ENCODE results near the gene CTSE.
"Not testable (repeated sequence)": the region's sequence is repeated elsewhere in the genome, so short reads cannot be mapped to it uniquely, and the experiment has no call there.

The CTSE gene

DNA sequence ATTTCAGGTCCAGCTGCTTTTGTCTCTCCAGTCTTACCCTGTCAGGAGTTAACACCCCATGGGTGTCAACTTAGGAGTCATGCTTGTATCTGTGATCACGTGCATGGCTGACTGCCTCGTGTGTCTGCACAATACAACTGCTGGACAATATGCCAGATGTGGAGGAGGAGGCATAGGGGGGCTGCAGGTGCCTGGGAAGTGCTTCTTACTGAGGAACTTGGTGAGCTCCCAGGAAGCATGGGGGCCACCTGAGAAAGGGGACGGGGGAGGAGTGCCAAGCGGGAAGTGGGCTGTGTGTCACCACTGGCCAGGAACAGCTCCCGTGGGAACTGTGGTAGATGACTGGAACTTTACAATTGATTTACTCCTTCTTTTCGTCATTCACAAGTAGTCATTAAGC, 38.8 kb upstream of the CTSE start:
- TF ChIP-seq, protein P1, sequence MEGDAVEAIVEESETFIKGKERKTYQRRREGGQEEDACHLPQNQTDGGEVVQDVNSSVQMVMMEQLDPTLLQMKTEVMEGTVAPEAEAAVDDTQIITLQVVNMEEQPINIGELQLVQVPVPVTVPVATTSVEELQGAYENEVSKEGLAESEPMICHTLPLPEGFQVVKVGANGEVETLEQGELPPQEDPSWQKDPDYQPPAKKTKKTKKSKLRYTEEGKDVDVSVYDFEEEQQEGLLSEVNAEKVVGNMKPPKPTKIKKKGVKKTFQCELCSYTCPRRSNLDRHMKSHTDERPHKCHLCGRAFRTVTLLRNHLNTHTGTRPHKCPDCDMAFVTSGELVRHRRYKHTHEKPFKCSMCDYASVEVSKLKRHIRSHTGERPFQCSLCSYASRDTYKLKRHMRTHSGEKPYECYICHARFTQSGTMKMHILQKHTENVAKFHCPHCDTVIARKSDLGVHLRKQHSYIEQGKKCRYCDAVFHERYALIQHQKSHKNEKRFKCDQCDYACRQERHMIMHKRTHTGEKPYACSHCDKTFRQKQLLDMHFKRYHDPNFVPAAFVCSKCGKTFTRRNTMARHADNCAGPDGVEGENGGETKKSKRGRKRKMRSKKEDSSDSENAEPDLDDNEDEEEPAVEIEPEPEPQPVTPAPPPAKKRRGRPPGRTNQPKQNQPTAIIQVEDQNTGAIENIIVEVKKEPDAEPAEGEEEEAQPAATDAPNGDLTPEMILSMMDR (IDR thresholded peaks at IDR 0.05; ENCODE audit: control insufficient read depth, extremely low read depth, insufficient read depth) = no peak
- DNase-seq (ENCODE audit: low read depth) = no peak
- H3K4me3 ChIP-seq (ENCODE audit: low read depth, low read length) = no peak overlapping the region

DNA sequence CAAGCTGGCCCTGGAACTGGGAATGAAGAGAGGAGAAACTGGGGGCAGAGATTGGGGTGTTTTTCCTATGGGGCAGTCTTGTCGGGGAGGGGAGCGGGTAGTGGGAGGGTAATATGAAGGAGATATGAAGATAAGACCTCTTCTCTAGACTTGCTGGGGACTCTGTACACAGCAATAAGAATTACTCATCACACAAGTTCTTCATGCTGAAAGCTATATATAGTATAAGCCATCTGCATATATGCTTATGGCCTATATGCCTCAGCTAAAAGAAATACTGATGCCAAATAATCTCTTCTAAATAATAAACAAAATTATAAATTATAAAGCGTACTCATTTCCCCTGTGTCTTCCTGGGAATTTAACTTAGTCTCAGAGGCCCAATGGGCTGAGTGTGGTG, 37.1 kb upstream of the CTSE start:
- no peak overlapping the region for H3K4me3 ChIP-seq (ENCODE audit: low read depth, low read length)
- TF ChIP-seq, protein P1 (IDR thresholded peaks at IDR 0.05; ENCODE audit: control insufficient read depth, extremely low read depth, insufficient read depth) = no peak
- DNase-seq (ENCODE audit: low read depth) = no peak

DNA sequence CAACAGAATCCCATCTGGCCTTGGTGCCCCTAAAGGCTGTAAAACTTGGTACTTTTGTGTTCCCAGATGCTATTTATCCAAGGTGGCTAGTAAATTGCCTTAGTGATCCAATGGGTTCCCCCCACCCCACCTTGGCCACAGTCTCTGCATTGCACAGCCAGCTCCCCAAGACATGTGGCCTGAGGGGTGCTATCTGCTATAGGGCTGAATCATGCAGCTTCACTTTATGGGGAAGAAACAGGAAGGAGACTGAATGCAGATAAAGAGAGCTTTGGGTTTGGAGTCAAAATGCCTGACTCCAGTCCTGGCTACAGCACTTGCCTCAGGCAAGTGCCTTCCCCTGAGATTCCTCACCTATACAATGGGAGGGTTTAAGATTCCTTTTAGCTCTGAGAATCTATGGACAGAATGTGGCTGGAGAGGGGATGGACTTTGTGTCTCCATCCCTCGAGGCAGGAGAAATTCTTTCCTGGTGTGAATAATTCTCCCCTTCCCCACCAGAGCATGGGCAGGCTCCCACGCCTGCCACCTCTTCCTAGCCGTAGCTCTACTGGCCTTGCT, 35.7 kb upstream of the CTSE start:
- DNase-seq (ENCODE audit: low read depth) = no peak
- TF ChIP-seq, protein P1 (IDR thresholded peaks at IDR 0.05; ENCODE audit: control insufficient read depth, extremely low read depth, insufficient read depth) = no peak
- H3K4me3 ChIP-seq (ENCODE audit: low read depth, low read length) = no peak overlapping the region

DNA sequence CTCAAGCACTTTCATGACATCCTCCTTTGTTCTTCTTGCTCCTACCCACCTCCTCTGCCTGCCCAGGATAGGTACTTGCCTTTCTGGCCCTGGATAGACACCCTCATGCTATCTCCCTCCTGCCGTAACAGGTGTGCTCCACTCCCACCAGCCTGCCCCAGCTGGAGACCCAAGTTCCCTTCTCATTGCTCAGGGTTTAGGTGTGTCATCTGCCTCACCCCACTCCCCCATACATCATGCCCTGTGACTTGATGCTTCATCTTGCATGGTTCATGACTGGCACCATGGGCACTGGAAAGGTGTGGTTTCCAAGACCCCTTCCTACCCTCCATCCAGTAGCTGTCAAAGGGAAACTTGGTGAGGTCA, 35.2 kb upstream of the CTSE start:
- TF ChIP-seq, protein P1 (IDR thresholded peaks at IDR 0.05; ENCODE audit: control insufficient read depth, extremely low read depth, insufficient read depth) = no peak
- DNase-seq (ENCODE audit: low read depth) = no peak

DNA sequence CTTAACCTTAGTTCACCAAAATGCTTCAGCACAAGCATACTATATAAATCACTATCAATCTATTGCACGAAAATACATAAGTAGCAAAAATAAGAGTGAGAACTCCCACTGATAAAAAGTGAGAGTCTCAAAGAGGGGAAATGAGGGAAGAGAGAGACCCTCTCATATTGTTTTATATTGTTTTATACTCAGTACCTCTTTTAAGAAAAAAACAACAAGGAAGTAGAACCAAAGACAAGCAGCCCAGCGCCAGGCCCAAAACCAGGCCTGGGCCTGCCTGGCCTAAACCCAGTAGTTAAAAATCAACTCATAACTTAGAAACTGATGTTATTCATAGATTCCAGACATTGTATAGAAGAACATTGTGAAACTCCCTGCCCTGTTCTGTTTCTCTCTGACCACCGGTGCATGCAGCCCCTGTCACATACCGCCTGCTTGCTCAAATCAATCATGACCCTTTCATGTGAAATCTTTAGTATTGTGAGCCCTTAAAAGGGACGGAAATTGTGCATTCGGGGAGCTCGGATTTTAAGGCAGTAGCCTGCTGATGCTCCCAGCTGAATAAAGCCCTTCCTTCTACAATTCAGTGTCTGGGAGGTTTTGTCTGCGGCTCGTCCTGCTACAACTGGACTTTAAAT, 34.7 kb upstream of the CTSE start:
- DNase-seq (ENCODE audit: low read depth); H3K4me3 ChIP-seq (ENCODE audit: low read depth, low read length): not testable (repeated sequence)

More for the DNA sequence above, 35.2 kb upstream of the CTSE start:
- H3K4me3 ChIP-seq (ENCODE audit: low read depth, low read length) = no peak overlapping the region

DNA sequence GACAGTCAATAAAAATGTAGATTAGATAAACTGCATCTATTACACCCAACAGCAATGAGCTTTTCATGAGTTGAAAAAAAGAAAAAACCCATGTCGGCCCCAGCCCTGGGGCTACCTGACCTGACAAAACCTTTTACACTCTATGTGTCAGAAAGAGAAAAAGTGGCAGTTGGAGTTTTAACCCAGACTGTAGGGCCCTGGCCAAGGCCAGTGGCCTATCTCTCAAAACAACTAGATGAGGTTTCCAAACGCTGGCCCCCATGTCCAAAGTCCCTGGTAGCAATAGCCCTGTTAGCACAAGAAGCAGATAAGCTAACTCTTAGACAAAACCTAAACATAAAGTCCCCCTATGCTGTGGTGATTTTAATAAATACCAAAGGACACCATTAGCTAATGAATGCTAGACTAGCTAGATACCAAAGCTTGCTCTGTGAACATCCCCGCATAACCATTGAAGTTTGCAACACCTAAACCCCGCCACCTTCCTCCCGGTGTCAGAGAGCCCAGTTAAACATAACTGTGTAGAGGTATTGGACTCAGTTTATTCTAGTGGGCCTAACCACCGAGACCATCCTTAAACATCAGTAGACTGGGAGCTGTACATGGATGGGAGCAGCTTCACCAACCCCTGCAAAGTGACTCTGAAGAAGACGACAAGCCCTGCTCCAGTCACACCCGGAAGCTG, 32.1 kb upstream of the CTSE start:
- DNase-seq (ENCODE audit: low read depth); H3K4me3 ChIP-seq (ENCODE audit: low read depth, low read length): not testable (repeated sequence)

DNA sequence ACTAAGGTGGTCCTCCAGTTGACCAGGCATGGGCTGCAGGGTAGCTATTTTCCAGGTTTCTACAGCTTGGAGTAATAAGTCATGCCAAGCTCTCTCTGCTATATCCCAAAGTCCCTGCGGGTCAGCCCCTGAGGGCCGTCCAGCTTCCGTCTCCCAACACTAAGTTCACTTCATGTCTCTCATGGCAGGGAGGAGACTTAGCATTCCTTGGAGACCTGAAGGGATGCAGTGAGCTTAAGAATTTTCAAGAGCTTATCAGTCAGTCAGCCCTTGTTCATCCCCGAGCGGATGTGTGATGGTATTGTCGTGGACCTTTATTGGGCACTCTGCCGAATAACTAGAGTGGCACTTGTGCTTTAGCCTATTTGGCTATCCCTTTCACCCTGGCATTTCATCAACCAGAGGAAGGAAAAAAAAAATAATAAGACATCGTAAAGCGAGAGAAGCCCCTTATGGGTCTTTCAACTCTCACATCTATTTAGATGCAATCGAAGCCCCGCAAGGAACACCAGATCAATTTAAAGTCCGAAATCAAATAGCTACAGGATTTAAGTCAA, 31.5 kb upstream of the CTSE start:
- H3K4me3 ChIP-seq (ENCODE audit: low read depth, low read length); DNase-seq (ENCODE audit: low read depth): not testable (repeated sequence)

DNA sequence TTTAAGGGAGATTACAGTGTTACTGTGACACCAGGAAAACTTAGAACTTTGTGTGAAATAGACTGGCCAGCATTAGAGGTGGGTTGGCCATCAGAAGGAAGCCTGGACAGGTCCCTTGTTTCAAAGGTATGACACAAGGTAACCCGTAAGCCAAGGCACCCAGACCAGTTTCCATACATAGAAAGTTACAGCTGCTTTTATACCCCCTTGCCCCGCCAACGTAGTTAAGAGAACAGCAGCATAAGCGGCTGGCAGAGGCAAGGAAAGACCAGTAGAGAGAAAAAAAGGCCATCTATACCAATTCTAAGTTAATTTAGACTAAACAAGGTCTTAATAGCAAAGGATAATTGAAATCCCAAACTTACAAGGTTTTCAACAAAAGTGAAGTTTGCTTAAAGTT, 29.9 kb upstream of the CTSE start:
- H3K4me3 ChIP-seq (ENCODE audit: low read depth, low read length) = not testable (repeated sequence)

DNA sequence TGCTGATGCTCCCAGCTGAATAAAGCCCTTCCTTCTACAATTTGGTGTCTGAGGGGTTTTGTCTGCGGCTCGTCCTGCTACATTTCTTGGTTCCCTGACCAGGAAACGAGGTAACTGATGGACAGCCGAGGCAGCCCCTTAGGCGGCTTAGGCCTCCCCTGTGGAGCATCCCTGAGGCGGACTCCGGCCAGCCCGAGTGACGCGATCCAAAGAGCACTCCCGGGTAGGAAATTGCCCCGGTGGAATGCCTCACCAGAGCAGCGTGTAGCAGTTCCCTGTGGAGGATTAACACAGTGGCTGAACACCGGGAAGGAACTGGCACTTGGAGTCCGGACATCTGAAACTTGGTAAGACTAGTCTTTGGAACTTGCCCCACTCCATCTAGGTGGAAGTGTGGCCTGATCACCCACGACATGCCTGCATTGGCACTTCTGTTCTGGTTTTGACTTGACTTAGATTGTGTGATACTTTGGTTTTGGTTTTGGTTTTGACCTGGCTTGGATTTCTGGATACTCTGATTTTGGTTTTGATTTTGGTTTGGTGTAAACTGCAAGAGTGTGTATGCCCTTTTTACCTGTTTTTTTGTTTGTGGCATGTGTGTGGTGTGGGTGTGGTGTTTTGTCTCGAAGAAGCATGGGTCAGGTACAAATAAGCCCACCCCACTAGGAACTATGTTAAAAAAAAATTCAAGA, 29.4 kb upstream of the CTSE start, which contains the start of gene RHEX:
Gene RHEX (plus strand): TSS at position 255 of the 692 bp plus-strand sequence. CDS start 44,656 bp downstream, outside the sequence.
- H3K4me3 ChIP-seq (ENCODE audit: low read depth, low read length); DNase-seq (ENCODE audit: low read depth): not testable (repeated sequence)

More for the DNA sequence above, 29.9 kb upstream of the CTSE start:
- DNase-seq (ENCODE audit: low read depth) = not testable (repeated sequence)

DNA sequence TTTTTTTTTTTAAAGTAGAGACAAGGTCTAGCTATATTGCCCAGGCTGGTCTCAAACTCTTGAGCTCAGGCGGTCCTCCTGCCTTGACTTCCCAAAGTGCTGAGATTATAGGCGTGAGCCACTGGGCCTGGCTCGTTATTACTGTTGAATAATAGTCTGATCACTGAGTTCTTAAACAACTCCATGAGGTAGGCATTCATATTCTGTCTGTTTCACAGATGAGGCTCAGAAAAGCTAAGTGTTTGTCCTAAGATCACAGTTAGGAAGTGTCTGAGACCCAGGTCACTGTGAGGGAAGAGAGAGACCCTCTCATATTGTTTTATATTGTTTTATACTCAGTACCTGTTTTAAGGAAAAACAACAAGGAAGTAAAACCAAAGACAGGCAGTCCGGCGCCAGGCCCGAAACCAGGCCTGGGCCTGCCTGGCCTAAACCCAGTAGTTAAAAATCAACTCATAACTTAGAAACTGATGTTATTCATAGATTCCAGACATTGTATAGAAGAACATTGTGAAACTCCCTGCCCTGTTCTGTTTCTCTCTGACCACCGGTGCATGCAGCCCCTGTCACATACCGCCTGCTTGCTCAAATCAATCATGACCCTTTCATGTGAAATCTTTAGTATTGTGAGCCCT, 28.7 kb upstream of the CTSE start:
- DNase-seq (ENCODE audit: low read depth); H3K4me3 ChIP-seq (ENCODE audit: low read depth, low read length): not testable (repeated sequence)

Measured in LNCaP clone FGC (cell line).